Cerebellar cortex (tissue), 1 donor: ENCODE results near the gene SLC39A13.

ENCODE experiments used
- DNase-seq: peaks from one replicate; pipeline ENCODE4 v3.0.0-alpha.2; 2015; ENCODE audit warnings: low spot score

SLC39A13 gene

DNA sequence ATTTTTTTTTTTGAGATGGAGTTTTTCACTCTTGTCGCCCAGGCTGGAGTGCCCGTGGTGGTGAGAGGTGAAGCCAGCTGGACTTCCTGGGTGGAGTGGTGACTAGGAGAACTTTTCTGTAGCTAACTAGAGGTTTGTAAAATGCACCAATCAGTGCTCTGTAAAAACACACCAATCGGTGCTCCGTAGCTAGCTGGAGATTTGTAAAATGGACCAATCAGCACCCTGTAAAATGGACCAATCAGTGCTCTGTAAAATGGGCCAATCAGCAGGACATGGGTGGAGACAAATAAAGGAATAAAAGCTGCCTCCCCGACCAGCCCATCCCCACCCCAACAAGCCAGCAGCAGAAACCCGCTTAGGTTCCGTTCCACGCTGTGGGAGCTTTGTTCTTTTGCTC lies 45.0 kb downstream of the SLC39A13 start:
- DNase-seq = no peak

- peak; percentile 92 for DNase-seq
Observed at GRCh38 chr11:47454258-47454671, 45.9 kb downstream of the SLC39A13 start.

DNA sequence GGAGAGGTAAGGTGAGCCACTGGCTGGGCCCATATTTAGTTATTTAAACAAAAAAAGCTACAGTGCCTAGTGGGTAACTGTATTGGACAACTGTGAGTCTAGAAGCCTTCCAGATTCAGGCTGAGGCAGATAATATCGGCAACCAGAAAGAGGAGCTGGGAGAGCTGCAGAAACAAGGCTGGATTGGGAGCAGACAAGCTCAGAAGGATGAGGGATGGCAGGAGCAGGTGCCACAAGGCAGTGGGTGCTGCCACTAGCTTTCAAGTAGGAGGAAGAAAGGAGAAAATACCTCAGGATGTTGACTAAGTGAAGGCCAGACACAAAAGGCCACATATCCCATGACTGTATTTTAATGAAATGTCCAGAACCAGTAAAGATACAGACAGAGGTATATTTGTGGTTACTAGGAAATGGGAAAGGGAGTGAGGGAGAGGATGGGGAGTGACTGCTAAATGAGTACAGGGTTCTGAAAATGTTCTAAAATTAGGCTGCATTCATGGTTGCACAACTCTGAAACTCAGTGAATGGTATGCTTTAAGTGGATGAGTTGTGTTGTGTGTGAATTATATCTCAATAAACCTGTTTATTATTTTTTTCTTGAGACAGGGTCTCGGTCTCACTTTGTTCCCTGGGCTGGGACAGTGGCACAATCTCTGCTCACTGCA lies 52.3 kb downstream of the SLC39A13 start:
- DNase-seq = no peak

GRCh38 chr11:47461876-47462275 lies 53.5 kb downstream of the SLC39A13 start:
- peak; percentile 68 for DNase-seq

DNA sequence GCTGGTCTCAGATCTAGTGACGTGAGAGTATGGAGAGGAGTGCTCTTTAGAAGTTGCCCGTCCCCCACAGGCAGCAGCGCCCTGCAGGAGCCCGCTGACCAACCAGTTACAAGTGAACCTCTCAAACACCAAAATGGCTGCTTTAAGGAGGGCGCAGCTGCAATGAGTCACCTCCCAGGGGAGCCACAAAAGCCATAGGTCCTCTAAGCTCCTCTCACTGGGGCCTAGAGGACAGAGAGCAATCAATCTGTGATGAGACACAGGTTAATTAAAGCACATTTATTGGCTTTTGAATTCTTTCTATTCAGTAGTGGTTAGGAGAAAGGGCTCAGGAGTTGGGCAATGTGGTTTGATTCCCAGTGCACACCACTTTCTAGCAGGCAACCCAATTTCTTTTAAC lies 56.1 kb downstream of the SLC39A13 start:
- DNase-seq = no peak
